IMR-90 (cell line): Measurements from ENCODE around the gene ATP5F1D. TPM values are rescaled to one million over a fixed set of nuclear protein-coding genes. Genes with fewer than 3 reads are reported as not detected.

Experiments used
- ATAC-seq: fragments of 200-7000 bp; cut with Tn5 transposase; 2 replicates; pipeline ENCODE4 v1.9.1; 2020; ENCODE audit warnings: low read depth, mild to moderate bottlenecking, moderate library complexity
- BruUV-seq: library from RNA; stranded (reverse); fragments of 400-500 nt; replicated peaks from 2 replicates; lab custom pipeline; 2021; lab: Mats Ljungman, UMichigan
- CTCF ChIA-PET: fragments of 300-600 bp; formaldehyde crosslinking; extraction: SDS; loops from one replicate; lab custom pipeline; 2021; ENCODE audit warnings: antibody characterized with exemption; lab: Yijun Ruan, JAX
- POLR2A ChIA-PET: fragments of 300-600 bp; sonication (Branson Sonifier 250); formaldehyde crosslinking; loops from one replicate; lab custom pipeline; 2022; ENCODE audit warnings: antibody characterized with exemption; ENCODE audit not compliant: unreplicated experiment; lab: Charles Lee
- DNase-seq: peaks from one replicate; pipeline ENCODE4 v3.0.0; 2013
- H2AFZ ChIP-seq: replicated peaks from 2 replicates; pipeline ENCODE3; 2013; ENCODE audit warnings: low read length, mild to moderate bottlenecking; ENCODE audit not compliant: poor library complexity
- H2AK5ac ChIP-seq: 2 replicates; pipeline ENCODE4 v1.6.1; 2013; ENCODE audit warnings: low read depth, low read length, inconsistent platforms
- H2AK9ac ChIP-seq: replicated peaks from 2 replicates; pipeline ENCODE3; 2013; ENCODE audit warnings: mild to moderate bottlenecking, low read depth, low read length, moderate library complexity; ENCODE audit not compliant: poor library complexity
- H2BK120ac ChIP-seq: 2 replicates; pipeline ENCODE4 v1.6.1; 2013; ENCODE audit warnings: low read depth, low read length, inconsistent platforms
- H2BK15ac ChIP-seq: 3 replicates; pipeline ENCODE4 v1.6.1; 2013; ENCODE audit warnings: low read depth, low read length, inconsistent platforms
- H2BK20ac ChIP-seq: 2 replicates; pipeline ENCODE4 v1.6.1; 2013; ENCODE audit warnings: low read depth, mild to moderate bottlenecking, inconsistent platforms, low read length, moderate library complexity
- H2BK5ac ChIP-seq: 2 replicates; pipeline ENCODE4 v1.6.1; 2013; ENCODE audit warnings: mild to moderate bottlenecking, low read depth, low read length, inconsistent platforms; ENCODE audit not compliant: poor library complexity, severe bottlenecking
- H3K14ac ChIP-seq: replicated peaks from 2 replicates; pipeline ENCODE4 v1.6.1; 2013; ENCODE audit warnings: low read depth, low read length, inconsistent platforms
- H3K18ac ChIP-seq: 2 replicates; pipeline ENCODE4 v1.6.1; 2013; ENCODE audit warnings: low read depth, low read length, control low read depth
- H3K23ac ChIP-seq: 2 replicates; pipeline ENCODE4 v1.6.1; 2013; ENCODE audit warnings: low read depth, low read length, inconsistent platforms
- H3K27ac ChIP-seq: 2 replicates; pipeline ENCODE4 v1.5.1; 2013; ENCODE audit warnings: mild to moderate bottlenecking, control low read depth, low read length; ENCODE audit not compliant: insufficient read depth
- H3K27me3 ChIP-seq: 2 replicates; pipeline ENCODE4 v1.6.1; 2013; ENCODE audit warnings: low read length; ENCODE audit not compliant: control insufficient read depth, insufficient read depth
- H3K36me3 ChIP-seq: 2 replicates; pipeline ENCODE4 v1.6.1; 2013; ENCODE audit warnings: low read length, mixed read lengths; ENCODE audit not compliant: control insufficient read depth, insufficient read depth
- H3K4ac ChIP-seq: 2 replicates; pipeline ENCODE4 v1.6.1; 2013; ENCODE audit warnings: low read depth, low read length, inconsistent platforms
- H3K4me1 ChIP-seq: 2 replicates; pipeline ENCODE4 v1.6.1; 2013; ENCODE audit warnings: low read length, mixed read lengths; ENCODE audit not compliant: control insufficient read depth, insufficient read depth
- H3K4me2 ChIP-seq: 2 replicates; pipeline ENCODE4 v1.6.1; 2013; ENCODE audit warnings: low read depth, mild to moderate bottlenecking, control low read depth, low read length, moderate library complexity
- H3K4me3 ChIP-seq: 2 replicates; pipeline ENCODE4 v1.5.1; 2013; ENCODE audit warnings: low read depth, mild to moderate bottlenecking, control low read depth, low read length, moderate library complexity; ENCODE audit not compliant: insufficient read depth
- H3K56ac ChIP-seq: 2 replicates; pipeline ENCODE4 v1.6.1; 2013; ENCODE audit warnings: low read length, inconsistent platforms; ENCODE audit not compliant: insufficient read depth; ENCODE audit errors: extremely low read depth
- H3K79me1 ChIP-seq, 2 experiments: 2 replicates each; pipeline ENCODE4 v1.6.1; 2013; ENCODE audit warnings: low read length in 2 of 2, inconsistent platforms in 1 of 2, low read depth in 1 of 2
- H3K9ac ChIP-seq: 2 replicates; pipeline ENCODE4 v1.6.1; 2013; ENCODE audit warnings: low read depth, low read length, control low read depth
- H3K9me1 ChIP-seq: 2 replicates; pipeline ENCODE4 v1.6.1; 2013; ENCODE audit warnings: low read length, inconsistent platforms; ENCODE audit not compliant: insufficient read depth
- H3K9me3 ChIP-seq: 2 replicates; pipeline ENCODE4 v1.6.1; 2013; ENCODE audit warnings: low read length; ENCODE audit not compliant: control insufficient read depth, insufficient read depth
- H4K20me1 ChIP-seq: 2 replicates; pipeline ENCODE4 v1.6.1; 2013; ENCODE audit warnings: low read length, inconsistent platforms; ENCODE audit not compliant: insufficient read depth
- H4K5ac ChIP-seq: 2 replicates; pipeline ENCODE4 v1.6.1; 2013; ENCODE audit warnings: mild to moderate bottlenecking, low read depth, low read length, control low read depth
- H4K8ac ChIP-seq, 2 experiments: 2 replicates each; pipeline ENCODE4 v1.6.1; 2013; ENCODE audit warnings: low read depth in 2 of 2, low read length in 2 of 2, control low read depth in 1 of 2, inconsistent platforms in 1 of 2
- H4K91ac ChIP-seq: 2 replicates; pipeline ENCODE4 v1.6.1; 2013; ENCODE audit warnings: low read depth, low read length, inconsistent platforms; ENCODE audit not compliant: insufficient read depth
- BHLHE40 ChIP-seq: fragments of 150-350 bp; IDR thresholded peaks from 2 replicates; pipeline ENCODE4 v1.6.1; 2016; ENCODE audit warnings: mild to moderate bottlenecking, low read depth, low read length
- MXI1 ChIP-seq: IDR thresholded peaks from 2 replicates; pipeline ENCODE4 v1.6.1; 2012; ENCODE audit warnings: low read depth, mild to moderate bottlenecking, low read length, moderate library complexity, borderline replicate concordance
- WGBS, 2 experiments: methylation state at CpG; one replicate each; pipeline versions ENCODE4 v1.1.5 to v1.1.7; 2013; ENCODE audit warnings: missing lambda C conversion rate in 2 of 2; ENCODE audit not compliant: insufficient read length in 1 of 2; ENCODE audit errors: extremely low coverage in 2 of 2; 5-methylcytosine and 5-hydroxymethylcytosine counted together
- dilution Hi-C: fragments of 300-500 bp; cut with HindIII; formaldehyde crosslinking; loops from one replicate; pipeline ENCODE4 v1.14.3; 2018; ENCODE audit warnings: low sequenced_read_pairs; ENCODE audit not compliant: unreplicated experiment
- in situ Hi-C: fragments of 300-500 bp; cut with MboI; formaldehyde crosslinking; loops from 3 replicates; pipeline ENCODE4 v1.14.3; 2019; ENCODE audit warnings: low sequenced_read_pairs, inconsistent platforms, mixed read lengths
- intact Hi-C: fragments of 100-400 bp; cut with micrococcal nuclease; formaldehyde crosslinking; loops from 2 replicates; pipeline ENCODE4 v1.10.0; 2022
- polyA plus RNA-seq, 3 experiments: library from polyadenylated mRNA; depleted of rRNA; stranded (reverse); fragments of >200 nt; gene quantifications; 2 replicates each; pipeline ENCODE4 v1.2.3, GENCODE V29; 2012; ENCODE audit warnings: low replicate concordance in 1 of 3
- total RNA-seq: library from RNA; depleted of rRNA; stranded (reverse); fragments of >200 nt; gene quantifications from 2 replicates; pipeline ENCODE4 v1.2.3, GENCODE V29; 2012

Gene ATP5F1D
- total and polyA plus RNA-seq, 2 of the 4 experiments (the other 2 are of a cell fraction), result 7.3 to 140 TPM

DNA sequence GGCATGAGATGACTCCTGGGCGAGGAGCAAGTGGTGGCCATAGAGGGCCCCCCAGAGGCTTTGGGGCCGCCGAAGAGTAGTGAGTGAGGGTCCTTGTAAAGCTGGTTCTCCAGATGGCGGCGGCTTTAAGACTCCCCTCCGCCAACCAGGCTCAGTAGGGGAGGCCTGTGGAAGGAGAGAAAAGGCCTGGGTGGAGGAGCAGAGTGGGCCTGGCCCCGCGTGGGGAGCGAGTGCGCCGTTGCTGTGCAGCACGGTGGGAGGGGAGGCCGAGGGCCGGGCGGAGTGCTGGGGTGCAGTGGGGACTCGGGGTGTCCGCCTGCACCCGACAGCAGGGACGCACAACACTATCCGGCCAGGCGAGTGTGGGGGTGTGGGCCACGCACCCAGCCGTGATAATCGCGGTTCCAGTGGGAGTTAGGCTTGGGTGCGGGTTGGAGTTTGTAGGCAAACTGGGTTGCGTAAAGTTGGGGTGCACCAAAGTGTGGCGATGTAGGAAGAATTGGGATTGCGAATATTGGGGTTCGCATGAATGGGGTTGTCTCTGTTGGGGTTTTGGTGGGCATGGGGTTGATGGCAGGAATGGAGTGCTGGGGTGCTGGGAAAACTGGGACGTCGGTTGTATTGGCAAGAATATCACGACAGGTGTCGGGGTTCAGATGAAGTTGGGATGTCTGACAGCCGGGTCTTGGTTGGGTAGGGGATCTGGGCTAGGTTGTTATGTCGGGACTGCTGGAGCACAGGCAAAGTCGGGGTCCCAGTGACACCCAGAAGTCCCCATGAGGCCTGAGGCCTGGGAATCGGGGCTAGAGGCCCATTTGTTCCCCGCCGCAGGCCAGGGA lies 26.9 kb downstream of the ATP5F1D start:
- Histone ChIP-seq H3K56ac (no peak overlapping the region), H4K5ac (no peak overlapping the region), H3K4me2 (peak overlapping the region; percentile 61), H3K9ac (peak overlapping the region; percentile 24; the same call in 1 of the 2 replicates), H3K23ac (no peak overlapping the region), H3K14ac (no peak overlapping the region), H4K8ac (peak overlapping the region in 1 of 2 experiments; percentile 45; a peak in 1 of 4 replicates), H3K27me3 (no peaks in the 10 kb centered on the region), H2BK20ac (no peak overlapping the region), H3K9me3 (no peaks in the 10 kb centered on the region), H3K36me3 (peaks cover 27% of the 10 kb centered on the region), H2AFZ (peak overlapping the region; percentile 80), H2BK120ac (no peak overlapping the region), H3K4me3 (no peak overlapping the region), H3K4ac (peak overlapping the region; percentile 68), H3K79me1 (peaks cover 9 to 63% of the 10 kb centered on the region in 2 experiments; a peak in 3 of 4 replicates), H2AK5ac (peak overlapping the region; percentile 66), H2BK5ac (peak overlapping the region; percentile 18), H4K91ac (peak overlapping the region; percentile 8; the same call in 1 of the 2 replicates), H2AK9ac (peak overlapping the region; percentile 62), H4K20me1 (peaks cover 54% of the 10 kb centered on the region), H2BK15ac (no peak overlapping the region; the same call in 2 of the 3 replicates), H3K27ac (peak overlapping the region; percentile 12; the same call in 1 of the 2 replicates), H3K18ac (no peak overlapping the region), H3K4me1 (peaks cover 39% of the 10 kb centered on the region), H3K9me1 (peaks cover 8% of the 10 kb centered on the region)
- no TSS peak for BruUV-seq
- TF ChIP-seq MXI1 (no peak), BHLHE40 (peak; percentile 42; the same call in 1 of the 2 replicates)
- ChIA-PET CTCF (interaction anchor here (1.5 to 3.5 kb wide), 4 partner anchors 11 to 25 kb away, joined by 8 to 64 read pairs (median 13); no protein-coding TSS in a partner anchor), POLR2A (interaction anchor here (0.5 to 1.4 kb wide), 17 partner anchors 8 to 285 kb away, joined by 3 to 62 read pairs (median 4); partner anchors contain the start of genes ATP5F1D, GPX4 and WDR18)
- intact Hi-C loops, result loop anchor here (1.0 kb wide), 1 partner anchor 19 kb away; no protein-coding TSS in a partner anchor
- in situ Hi-C loops, result no loop called here
- DNase-seq (no peak), ATAC-seq (no peak)
- 56% methylated on average over 19 of the region's 40 CpGs; no CpG with 5 or more reads in 1 of the 2 experiments for WGBS, 2 experiments
- dilution Hi-C loops, result no loop called here
